Astrocyte (in vitro differentiated cells and primary cell): ENCODE data around the gene RNF14.

ENCODE experiments used
- CTCF ChIP-seq: IDR thresholded peaks from 2 replicates; pipeline ENCODE4 v1.5.1; 2011; ENCODE audit warnings: low read depth, mild to moderate bottlenecking, inconsistent platforms, low read length, moderate library complexity; ENCODE audit not compliant: insufficient read depth
- EZH2 ChIP-seq: IDR thresholded peaks from 2 replicates; pipeline ENCODE4 v1.6.1; 2012; ENCODE audit warnings: mild to moderate bottlenecking, low read length, inconsistent platforms; ENCODE audit not compliant: insufficient read depth

- TF ChIP-seq CTCF: no peak
- TF ChIP-seq EZH2: no peak
These were observed 39.4 kb upstream of the RNF14 start for GRCh38 chr5:141929398-141930058.
